Neural cell (in vitro differentiated cells): ENCODE measurements around the gene ZBTB25. TPM values are rescaled to one million over a fixed set of nuclear protein-coding genes. Genes with fewer than 3 reads are reported as not detected.

ENCODE experiments used
- H2AFZ ChIP-seq: fragments of 200-600, 300-800 bp; sonication (generic), shearing (Covaris generic); 2 replicates; pipeline ENCODE4 v1.6.0; 2014; ENCODE audit warnings: low read depth, mild to moderate bottlenecking, antibody characterized with exemption, low read length, moderate library complexity
- H3F3A ChIP-seq: fragments of 200-600 bp; shearing (Covaris generic); 2 replicates; pipeline ENCODE4 v1.6.1; 2016; ENCODE audit warnings: mild to moderate bottlenecking, moderate library complexity, mixed read lengths, antibody characterized with exemption, low read length; ENCODE audit not compliant: insufficient read depth, poor library complexity, severe bottlenecking
- H3K27ac ChIP-seq: fragments of 200-600, 300-800 bp; sonication (generic), shearing (Covaris generic); 2 replicates; pipeline ENCODE4 v1.5.1; 2014; ENCODE audit warnings: mild to moderate bottlenecking, low read length, moderate library complexity
- H3K27me3 ChIP-seq: fragments of 300-800, 200-600 bp; sonication (generic), shearing (Covaris generic); 2 replicates; pipeline ENCODE4 v1.6.0; 2014; ENCODE audit warnings: mild to moderate bottlenecking, low read depth, low read length, moderate library complexity; ENCODE audit not compliant: insufficient read depth
- H3K36me3 ChIP-seq: fragments of 300-800, 200-600 bp; sonication (generic), shearing (Covaris generic); 2 replicates; pipeline ENCODE4 v1.5.1; 2014; ENCODE audit warnings: mild to moderate bottlenecking, antibody characterized with exemption, low read length, moderate library complexity; ENCODE audit not compliant: insufficient read depth
- H3K4me2 ChIP-seq: fragments of 300-800, 200-600 bp; sonication (generic), shearing (Covaris generic); 2 replicates; pipeline ENCODE4 v1.6.0; 2014; ENCODE audit warnings: mild to moderate bottlenecking, low read length
- H3K4me3 ChIP-seq: fragments of 300-800, 200-600 bp; sonication (generic), shearing (Covaris generic); 2 replicates; pipeline ENCODE4 v1.5.1; 2014; ENCODE audit warnings: mild to moderate bottlenecking, low read length, moderate library complexity
- H3K79me2 ChIP-seq: fragments of 200-600 bp; shearing (Covaris generic); replicated peaks from 2 replicates; pipeline ENCODE4 v1.6.0; 2014; ENCODE audit warnings: mild to moderate bottlenecking, low read length, moderate library complexity; ENCODE audit not compliant: insufficient read depth
- H3K9ac ChIP-seq: fragments of 300-800, 200-600 bp; sonication (generic), shearing (Covaris generic); 2 replicates; pipeline ENCODE4 v1.6.1; 2016; ENCODE audit warnings: mild to moderate bottlenecking, low read length, mixed read lengths
- H3K9me2 ChIP-seq: fragments of 200-600 bp; shearing (Covaris generic); 2 replicates; pipeline ENCODE4 v1.6.1; 2016; ENCODE audit warnings: mild to moderate bottlenecking, low read length, mixed read lengths; ENCODE audit not compliant: insufficient read depth
- H3K9me3 ChIP-seq: fragments of 200-600, 300-800 bp; sonication (generic), shearing (Covaris generic); 2 replicates; pipeline ENCODE4 v1.6.1; 2016; ENCODE audit warnings: mild to moderate bottlenecking, mixed run types, low read length, moderate library complexity, mixed read lengths
- H4K20me1 ChIP-seq: fragments of 200-600 bp; shearing (Covaris generic); 2 replicates; pipeline ENCODE4 v1.6.1; 2016; ENCODE audit warnings: mild to moderate bottlenecking, mixed run types; ENCODE audit not compliant: insufficient read depth
- CTCF ChIP-seq: fragments of 450-650 bp; IDR thresholded peaks from 2 replicates; pipeline ENCODE4 v1.5.1; 2014; ENCODE audit warnings: antibody characterized with exemption, mild to moderate bottlenecking, moderate library complexity; ENCODE audit not compliant: poor library complexity, severe bottlenecking
- EP300 ChIP-seq: fragments of 450-650 bp; conservative IDR thresholded peaks from 2 replicates; pipeline ENCODE4 v1.6.1; 2014; ENCODE audit warnings: antibody characterized with exemption, mild to moderate bottlenecking, moderate library complexity; ENCODE audit not compliant: poor library complexity, severe bottlenecking
- EZH2 ChIP-seq: fragments of 200-600, 300-800 bp; shearing (Covaris generic), sonication (generic); IDR thresholded peaks from 2 replicates; pipeline ENCODE4 v1.6.1; 2014; ENCODE audit warnings: antibody characterized with exemption, low read length, borderline replicate concordance, mild to moderate bottlenecking; ENCODE audit not compliant: insufficient read depth, poor library complexity, severe bottlenecking
- MXI1 ChIP-seq: fragments of 450-650 bp; conservative IDR thresholded peaks from 2 replicates; pipeline ENCODE4 v1.6.1; 2014; ENCODE audit warnings: antibody characterized with exemption, mild to moderate bottlenecking; ENCODE audit not compliant: poor library complexity, severe bottlenecking
- POLR2AphosphoS5 ChIP-seq: IDR thresholded peaks from 2 replicates; pipeline ENCODE4 v1.6.1; 2012
- RAD21 ChIP-seq: fragments of 450-650 bp; conservative IDR thresholded peaks from 2 replicates; pipeline ENCODE4 v1.6.1; 2014; ENCODE audit warnings: antibody characterized with exemption, mild to moderate bottlenecking, moderate library complexity
- REST ChIP-seq: IDR thresholded peaks from 2 replicates; pipeline ENCODE4 v1.6.1; 2012; ENCODE audit warnings: borderline replicate concordance
- SMC3 ChIP-seq: fragments of 450-650 bp; conservative IDR thresholded peaks from 2 replicates; pipeline ENCODE4 v1.6.1; 2014; ENCODE audit warnings: antibody characterized with exemption, mild to moderate bottlenecking, moderate library complexity; ENCODE audit not compliant: poor library complexity
- TAF1 ChIP-seq: IDR thresholded peaks from 2 replicates; pipeline ENCODE4 v1.6.1; 2012; ENCODE audit warnings: low read depth
- polyA plus RNA-seq: library from polyadenylated mRNA; depleted of rRNA; stranded (reverse); fragments of >200 nt; gene quantifications from 2 replicates; pipeline ENCODE4 v1.2.3, GENCODE V29; 2014

The ZBTB25 gene
- polyA plus RNA-seq, 1 donor from 2014 or later = 5.3 TPM

GRCh38 chr14:64417771-64418125 is 85.9 kb downstream of the ZBTB25 start:
- Histone ChIP-seq H3K4me2 (no peak overlapping the region), H3K27me3 (no peaks in the 10 kb centered on the region), H3K9me3 (no peaks in the 10 kb centered on the region), H3K79me2 (no peaks in the 10 kb centered on the region), H3K9ac (no peak overlapping the region), H4K20me1 (no peaks in the 10 kb centered on the region), H3K9me2 (no peaks in the 10 kb centered on the region), H3K27ac (no peak overlapping the region), H3F3A (no peaks in the 10 kb centered on the region), H2AFZ (no peak overlapping the region), H3K4me3 (no peak overlapping the region), H3K36me3 (no peaks in the 10 kb centered on the region)
- no peak for TF ChIP-seq CTCF
- no peak for TF ChIP-seq EZH2
- TF ChIP-seq REST = no peak
- no peak for TF ChIP-seq MXI1
- TF ChIP-seq RAD21 = no peak
- TF ChIP-seq TAF1 = no peak

GRCh38 chr14:64417055-64417770 is 86.4 kb downstream of the ZBTB25 start:
- Histone ChIP-seq H3K27me3 (no peaks in the 10 kb centered on the region), H3F3A (no peaks in the 10 kb centered on the region), H3K4me2 (no peak overlapping the region), H3K9me2 (no peaks in the 10 kb centered on the region), H3K36me3 (no peaks in the 10 kb centered on the region), H3K9ac (no peak overlapping the region), H3K27ac (no peak overlapping the region), H3K79me2 (no peaks in the 10 kb centered on the region), H3K9me3 (no peaks in the 10 kb centered on the region), H3K4me3 (no peak overlapping the region), H4K20me1 (no peaks in the 10 kb centered on the region), H2AFZ (no peak overlapping the region)
- TF ChIP-seq EZH2 (no peak), POLR2AphosphoS5 (no peak), TAF1 (no peak), REST (no peak), EP300 (no peak), CTCF (no peak), MXI1 (no peak), RAD21 (no peak), SMC3 (no peak)
